ENCODE measurements around the gene IQSEC1.

Gene IQSEC1

GRCh38 chr3:12852201-12852600 is 221.0 kb downstream of the IQSEC1 start:
- no peak for DNase-seq (ENCODE audit: low read depth in 1 of 2, low spot score in 1 of 2)
